GM19035 (cell line): ENCODE measurements around the gene TPRX1.
"Not testable (repeated sequence)": the region's sequence is repeated elsewhere in the genome, so short reads cannot be mapped to it uniquely, and the experiment has no call there.

Source experiments
- ATAC-seq: cut with Tn5 transposase; IDR thresholded peaks from one replicate; pipeline ENCODE4 v1.9.1; 2021; ENCODE audit not compliant: unreplicated experiment

TPRX1 gene

GRCh38 chr19:47802521-47803043, 1.8 kb downstream of the TPRX1 start:
- no peak for ATAC-seq

- no peak for ATAC-seq
These were observed 3.1 kb downstream of the TPRX1 start for GRCh38 chr19:47801270-47801669.

GRCh38 chr19:47798904-47799266, 5.5 kb downstream of the TPRX1 start:
- no peak for ATAC-seq

GRCh38 chr19:47797996-47798903, 6.1 kb downstream of the TPRX1 start:
- ATAC-seq = no peak

- ATAC-seq = no peak
These were observed 7.6 kb downstream of the TPRX1 start for GRCh38 chr19:47796785-47797184.

- ATAC-seq = no peak
These were observed 9.8 kb downstream of the TPRX1 start for GRCh38 chr19:47794526-47794925.

GRCh38 chr19:47792616-47793015, 11.7 kb downstream of the TPRX1 start:
- no peak for ATAC-seq

- ATAC-seq = no peak
These were observed 13.9 kb downstream of the TPRX1 start for GRCh38 chr19:47790398-47790814.

GRCh38 chr19:47789811-47790210, 14.5 kb downstream of the TPRX1 start:
- ATAC-seq = not testable (repeated sequence)

GRCh38 chr19:47787307-47787706, 17.0 kb downstream of the TPRX1 start:
- ATAC-seq = not testable (repeated sequence)

GRCh38 chr19:47786566-47786965, 17.8 kb downstream of the TPRX1 start:
- ATAC-seq = no peak

- no peak for ATAC-seq
These were observed 22.6 kb downstream of the TPRX1 start for GRCh38 chr19:47781590-47782262.

- ATAC-seq = no peak
These were observed 24.2 kb downstream of the TPRX1 start for GRCh38 chr19:47780215-47780551.

GRCh38 chr19:47779524-47780214, 24.7 kb downstream of the TPRX1 start:
- no peak for ATAC-seq

GRCh38 chr19:47778954-47779351, 25.4 kb downstream of the TPRX1 start:
- ATAC-seq = no peak

GRCh38 chr19:47778049-47778953, 26.1 kb downstream of the TPRX1 start, which contains the start of gene SELENOW:
TSS of gene SELENOW (plus strand) at chr19:47778703. CDS start at chr19:47778786, 83 bp downstream.
- peak; percentile 79 for ATAC-seq

GRCh38 chr19:47777245-47778048, 26.9 kb downstream of the TPRX1 start:
- ATAC-seq = not testable (repeated sequence)

GRCh38 chr19:47776568-47776967, 27.8 kb downstream of the TPRX1 start:
- ATAC-seq = no peak

- ATAC-seq = not testable (repeated sequence)
These were observed 33.1 kb downstream of the TPRX1 start for GRCh38 chr19:47771291-47771690.

GRCh38 chr19:47769534-47769933, 34.8 kb downstream of the TPRX1 start:
- ATAC-seq = no peak
